Activated B cell treated with CpG ODN at 0.5 μM for 24 hours (primary cell): ENCODE measurements around the gene ACAA1. TPM values are rescaled to one million over a fixed set of nuclear protein-coding genes. Genes with fewer than 3 reads are reported as not detected.
"Not testable (repeated sequence)": the region's sequence is repeated elsewhere in the genome, so short reads cannot be mapped to it uniquely, and the experiment has no call there.

ENCODE experiments used
- ATAC-seq: fragments of 200-7000 bp; cut with Tn5 transposase; one replicate; pipeline ENCODE4 v1.10.0; 2021; ENCODE audit warnings: low read depth, mild to moderate bottlenecking, moderate library complexity
- CTCF ChIA-PET: fragments of 350-600 bp; sonication (Branson Sonifier 250); formaldehyde crosslinking; loops from one replicate; lab custom pipeline; 2021; ENCODE audit warnings: antibody characterized with exemption; lab: Charles Lee
- POLR2A ChIA-PET: fragments of 350-600 bp; sonication (Branson Sonifier 250); formaldehyde crosslinking; loops from one replicate; lab custom pipeline; 2021; ENCODE audit warnings: antibody characterized with exemption; lab: Charles Lee
- DNase-seq: peaks from one replicate; pipeline ENCODE4 v3.0.0; 2022
- H3K27ac Mint-ChIP-seq: one replicate; pipeline ENCODE4 v1.8.0; 2020; ENCODE audit warnings: mixed read lengths
- H3K27me3 Mint-ChIP-seq: one replicate; pipeline ENCODE4 v1.8.0; 2021; ENCODE audit warnings: mixed read lengths
- H3K36me3 Mint-ChIP-seq: one replicate; pipeline ENCODE4 v1.8.0; 2021; ENCODE audit warnings: low read depth, mixed read lengths
- H3K4me1 Mint-ChIP-seq: one replicate; pipeline ENCODE4 v1.8.0; 2021; ENCODE audit warnings: mixed read lengths
- H3K4me3 Mint-ChIP-seq: one replicate; pipeline ENCODE4 v1.8.0; 2020; ENCODE audit warnings: mild to moderate bottlenecking, mixed read lengths
- H3K9me3 Mint-ChIP-seq: one replicate; pipeline ENCODE4 v1.8.0; 2020; ENCODE audit warnings: mixed read lengths
- CTCF ChIP-seq: fragments of 200-600 bp; IDR thresholded peaks from one replicate; pipeline ENCODE4 v1.8.0; 2022; ENCODE audit warnings: antibody characterized with exemption, mild to moderate bottlenecking
- intact Hi-C: fragments of 100-400 bp; cut with micrococcal nuclease; formaldehyde crosslinking; loops from one replicate; pipeline ENCODE4 v1.15.1; 2024
- total RNA-seq: library from RNA; stranded (reverse); gene quantifications from 2 replicates; pipeline ENCODE4 v1.2.3, GENCODE V29; 2022

Gene ACAA1
- total RNA-seq, 1 donor from 2014 or later: 78.1 TPM

GRCh38 chr3:38083871-38084333, 53.0 kb downstream of the ACAA1 start:
- H3K9me3 Mint-ChIP-seq: peaks cover 8% of the 10 kb centered on the region
- POLR2A ChIA-PET: no interaction called here
- no peaks in the 10 kb centered on the region for H3K36me3 Mint-ChIP-seq
- H3K4me1 Mint-ChIP-seq: no peaks in the 10 kb centered on the region
- intact Hi-C loops: no loop called here
- no peak for TF ChIP-seq CTCF
- H3K4me3 Mint-ChIP-seq: no peak overlapping the region
- DNase-seq (no peak), ATAC-seq (no peak)
- CTCF ChIA-PET: no interaction called here
- no peaks in the 10 kb centered on the region for H3K27me3 Mint-ChIP-seq
- peak overlapping the region; percentile 10 for H3K27ac Mint-ChIP-seq

GRCh38 chr3:38083254-38083653, 53.7 kb downstream of the ACAA1 start:
- H3K36me3 Mint-ChIP-seq, ATAC-seq, DNase-seq, POLR2A ChIA-PET, H3K4me3 Mint-ChIP-seq, intact Hi-C loops, H3K27me3 Mint-ChIP-seq, CTCF ChIA-PET, H3K4me1 Mint-ChIP-seq, H3K9me3 Mint-ChIP-seq: not testable (repeated sequence)
- peak overlapping the region; percentile 7 for H3K27ac Mint-ChIP-seq

- CTCF ChIA-PET, POLR2A ChIA-PET, DNase-seq, H3K36me3 Mint-ChIP-seq, H3K27me3 Mint-ChIP-seq, H3K4me3 Mint-ChIP-seq, H3K27ac Mint-ChIP-seq, ATAC-seq, H3K9me3 Mint-ChIP-seq, H3K4me1 Mint-ChIP-seq, intact Hi-C loops: not testable (repeated sequence)
Measured at GRCh38 chr3:38082296-38082695, 54.6 kb downstream of the ACAA1 start.

GRCh38 chr3:38077073-38077472, 59.9 kb downstream of the ACAA1 start:
- H3K27ac Mint-ChIP-seq, H3K36me3 Mint-ChIP-seq, H3K4me3 Mint-ChIP-seq, H3K27me3 Mint-ChIP-seq, H3K9me3 Mint-ChIP-seq, CTCF ChIA-PET, POLR2A ChIA-PET, DNase-seq, intact Hi-C loops, ATAC-seq, H3K4me1 Mint-ChIP-seq: not testable (repeated sequence)

Other genes with a start within 250 kb of the ACAA1 start
- gene VILL, start 146.3 kb downstream of the ACAA1 start, total RNA-seq: 21.6 and 23.8 TPM in 2 replicates
- gene PLCD1, start 107.5 kb downstream of the ACAA1 start, total RNA-seq: 2.4 and 6.5 TPM in 2 replicates
- gene DLEC1, start 97.9 kb downstream of the ACAA1 start, total RNA-seq: 0.10 and 0.11 TPM in 2 replicates
- gene MYD88, start 1.5 kb upstream of the ACAA1 start, total RNA-seq: 60.1 and 62.7 TPM in 2 replicates
- 34.8 and 40.2 TPM in 2 replicates for gene OXSR1, start 28.4 kb upstream of the ACAA1 start, total RNA-seq
- 0.20 and 0.51 TPM in 2 replicates for gene SLC22A13, start 128.7 kb upstream of the ACAA1 start, total RNA-seq
- 0.16 TPM in 1 of 2 replicates, not detected in the other for gene SLC22A14, start 145.2 kb upstream of the ACAA1 start, total RNA-seq
- gene XYLB, start 209.7 kb upstream of the ACAA1 start, total RNA-seq: 1.3 and 1.8 TPM in 2 replicates